ENCODE measurements around the gene GNG7.
"Not testable (repeated sequence)": the region's sequence is repeated elsewhere in the genome, so short reads cannot be mapped to it uniquely, and the experiment has no call there.

The GNG7 gene

GRCh38 chr19:2569596-2570465 is 132.7 kb downstream of the GNG7 start:
- no peak for FAIRE-seq

- FAIRE-seq, result no peak
Observed at GRCh38 chr19:2567996-2568395, 134.5 kb downstream of the GNG7 start.

GRCh38 chr19:2567580-2567979 is 134.9 kb downstream of the GNG7 start:
- FAIRE-seq, result no peak

GRCh38 chr19:2563546-2563945 is 138.9 kb downstream of the GNG7 start:
- FAIRE-seq, result not testable (repeated sequence)

GRCh38 chr19:2561895-2562294 is 140.6 kb downstream of the GNG7 start:
- no peak for FAIRE-seq

GRCh38 chr19:2561221-2561620 is 141.3 kb downstream of the GNG7 start:
- FAIRE-seq, result no peak

- no peak for FAIRE-seq
Observed at GRCh38 chr19:2560369-2560768, 142.1 kb downstream of the GNG7 start.

- no peak for FAIRE-seq
Observed at GRCh38 chr19:2558543-2558942, 144.0 kb downstream of the GNG7 start.

GRCh38 chr19:2558131-2558530 is 144.4 kb downstream of the GNG7 start:
- not testable (repeated sequence) for FAIRE-seq

GRCh38 chr19:2557093-2557440 is 145.4 kb downstream of the GNG7 start:
- FAIRE-seq, result no peak

- no peak for FAIRE-seq
Observed at GRCh38 chr19:2556221-2557092, 146.0 kb downstream of the GNG7 start.

GRCh38 chr19:2555422-2556220 is 146.9 kb downstream of the GNG7 start:
- no peak for FAIRE-seq

- peak; percentile 95 for FAIRE-seq
Observed at GRCh38 chr19:2554856-2555255, 147.6 kb downstream of the GNG7 start.

- FAIRE-seq, result no peak
Observed at GRCh38 chr19:2553510-2553909, 149.0 kb downstream of the GNG7 start.

GRCh38 chr19:2552859-2553258 is 149.6 kb downstream of the GNG7 start:
- FAIRE-seq, result peak; percentile 92

GRCh38 chr19:2551864-2552185 is 150.7 kb downstream of the GNG7 start:
- FAIRE-seq, result no peak

- peak; percentile 95 for FAIRE-seq
Observed at GRCh38 chr19:2551172-2551863, 151.2 kb downstream of the GNG7 start.

- no peak for FAIRE-seq
Observed at GRCh38 chr19:2550431-2551171, 151.9 kb downstream of the GNG7 start.

GRCh38 chr19:2549701-2550191 is 152.7 kb downstream of the GNG7 start:
- FAIRE-seq, result no peak

GRCh38 chr19:2548966-2549365 is 153.5 kb downstream of the GNG7 start:
- FAIRE-seq, result no peak

- no peak for FAIRE-seq
Observed at GRCh38 chr19:2547721-2548120, 154.8 kb downstream of the GNG7 start.

Measured in G401.6 (cell line).